Measurements from ENCODE around the gene SART1.
"Not testable (repeated sequence)": the region's sequence is repeated elsewhere in the genome, so short reads cannot be mapped to it uniquely, and the experiment has no call there.

The SART1 gene

DNA sequence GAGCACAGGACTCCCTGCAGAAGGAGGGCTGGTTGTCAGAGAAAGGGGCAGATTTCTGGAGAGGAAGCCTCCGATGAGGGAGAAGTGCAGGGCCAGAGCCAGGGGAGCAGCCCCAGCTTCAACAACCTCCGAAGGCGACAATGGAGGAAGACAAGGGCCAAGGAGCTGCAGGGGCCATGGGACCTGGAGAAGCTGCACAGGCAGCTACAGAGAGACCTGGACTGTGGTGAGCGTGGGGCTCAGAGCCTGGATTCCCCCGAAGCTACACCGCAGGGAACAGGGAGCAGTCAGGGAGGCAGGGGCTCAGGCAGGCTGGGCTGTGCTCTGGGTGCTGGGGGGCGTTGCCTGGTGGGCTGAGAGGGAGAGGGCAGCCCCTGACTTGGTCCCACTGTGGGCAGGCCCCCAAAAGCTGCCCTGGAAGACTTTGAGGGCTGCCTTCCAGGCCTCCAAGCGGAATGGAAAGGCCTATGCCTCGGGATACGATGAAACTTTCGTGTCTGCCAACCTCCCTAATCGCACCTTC, 13.9 kb upstream of the SART1 start:
- no peaks in the 10 kb centered on the region for H3K27me3 ChIP-seq (ENCODE audit: control insufficient read depth in 2 of 2, insufficient read depth in 2 of 2, low read length in 2 of 2)
- no peak overlapping the region for H3K27ac ChIP-seq (ENCODE audit: low read depth in 2 of 2, low read length in 2 of 2)
- H3K4me1 ChIP-seq (ENCODE audit: control insufficient read depth in 2 of 2, insufficient read depth in 2 of 2, low read length in 2 of 2): no peaks in the 10 kb centered on the region
- no peaks in the 10 kb centered on the region for H3K36me3 ChIP-seq (ENCODE audit: control insufficient read depth in 2 of 2, insufficient read depth in 2 of 2, low read length in 2 of 2)
- H3K9ac ChIP-seq (ENCODE audit: low read depth in 1 of 2, low read length in 2 of 2): no peak overlapping the region
- no peak overlapping the region for H3K4me3 ChIP-seq (ENCODE audit: low read length in 2 of 2)
- no peaks in the 10 kb centered on the region for H3K9me3 ChIP-seq (ENCODE audit: control insufficient read depth in 2 of 2, low read length in 2 of 2)

GRCh38 chr11:65950711-65951110, 10.8 kb upstream of the SART1 start:
- H3K27me3 ChIP-seq (ENCODE audit: control insufficient read depth in 2 of 2, insufficient read depth in 2 of 2, low read length in 2 of 2); H3K27ac ChIP-seq (ENCODE audit: low read depth in 2 of 2, low read length in 2 of 2); H3K36me3 ChIP-seq (ENCODE audit: control insufficient read depth in 2 of 2, insufficient read depth in 2 of 2, low read length in 2 of 2); H3K9me3 ChIP-seq (ENCODE audit: control insufficient read depth in 2 of 2, low read length in 2 of 2); H3K4me1 ChIP-seq (ENCODE audit: control insufficient read depth in 2 of 2, insufficient read depth in 2 of 2, low read length in 2 of 2); H3K4me3 ChIP-seq (ENCODE audit: low read length in 2 of 2); H3K9ac ChIP-seq (ENCODE audit: low read depth in 1 of 2, low read length in 2 of 2): not testable (repeated sequence)

DNA sequence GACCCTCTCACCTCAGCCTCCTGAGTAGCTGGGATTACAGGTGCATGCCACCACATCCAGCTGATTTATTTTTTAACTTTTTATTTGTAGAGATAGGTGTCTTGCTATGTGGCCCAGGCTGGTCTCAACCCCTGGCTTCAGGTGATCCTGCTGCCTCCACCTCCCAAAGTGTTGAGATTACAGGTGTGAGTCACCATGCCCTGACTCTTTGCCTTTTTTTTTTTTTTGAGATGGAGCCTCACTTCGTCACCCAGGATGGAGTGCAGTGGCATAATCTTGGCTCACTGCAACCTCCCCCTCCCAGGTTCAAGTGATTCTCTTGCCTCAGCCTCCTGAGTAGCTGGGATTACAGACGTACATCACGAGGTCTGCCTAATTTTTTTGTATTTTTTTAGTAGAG, 9.9 kb upstream of the SART1 start:
- not testable (repeated sequence) for H3K9ac ChIP-seq (ENCODE audit: low read depth in 1 of 2, low read length in 2 of 2); H3K4me1 ChIP-seq (ENCODE audit: control insufficient read depth in 2 of 2, insufficient read depth in 2 of 2, low read length in 2 of 2); H3K27ac ChIP-seq (ENCODE audit: low read depth in 2 of 2, low read length in 2 of 2); H3K27me3 ChIP-seq (ENCODE audit: control insufficient read depth in 2 of 2, insufficient read depth in 2 of 2, low read length in 2 of 2); H3K9me3 ChIP-seq (ENCODE audit: control insufficient read depth in 2 of 2, low read length in 2 of 2); H3K4me3 ChIP-seq (ENCODE audit: low read length in 2 of 2); H3K36me3 ChIP-seq (ENCODE audit: control insufficient read depth in 2 of 2, insufficient read depth in 2 of 2, low read length in 2 of 2)

DNA sequence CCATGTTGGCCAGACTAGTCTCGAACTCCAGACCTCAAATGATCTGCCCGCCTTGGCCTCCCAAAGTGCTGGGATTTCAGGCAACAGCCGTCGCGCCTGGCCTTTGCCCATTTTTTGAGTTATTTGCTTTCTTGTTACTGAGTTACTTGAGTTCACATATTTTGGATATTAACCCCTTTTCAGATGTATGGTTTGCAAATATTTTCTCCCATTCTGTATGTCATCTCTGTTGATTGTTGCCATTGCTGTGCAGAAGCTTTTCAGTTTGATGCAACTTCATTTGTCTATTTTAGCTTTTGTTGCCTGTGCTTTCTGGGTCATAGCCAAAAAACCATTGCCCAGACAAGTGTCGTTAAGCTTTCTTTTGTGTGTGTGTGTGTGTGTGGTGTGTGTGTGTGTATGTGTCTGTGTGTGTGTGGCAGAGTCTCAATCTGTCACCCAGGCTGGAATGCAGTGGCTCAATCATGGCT, 9.4 kb upstream of the SART1 start:
- no peak overlapping the region for H3K27ac ChIP-seq (ENCODE audit: low read depth in 2 of 2, low read length in 2 of 2)
- peaks cover 3 to 6% of the 10 kb centered on the region in 2 donors for H3K4me1 ChIP-seq (ENCODE audit: control insufficient read depth in 2 of 2, insufficient read depth in 2 of 2, low read length in 2 of 2)
- H3K9me3 ChIP-seq (ENCODE audit: control insufficient read depth in 2 of 2, low read length in 2 of 2): no peaks in the 10 kb centered on the region
- H3K4me3 ChIP-seq (ENCODE audit: low read length in 2 of 2): no peak overlapping the region
- H3K36me3 ChIP-seq (ENCODE audit: control insufficient read depth in 2 of 2, insufficient read depth in 2 of 2, low read length in 2 of 2): no peaks in the 10 kb centered on the region
- H3K9ac ChIP-seq (ENCODE audit: low read depth in 1 of 2, low read length in 2 of 2): no peak overlapping the region
- H3K27me3 ChIP-seq (ENCODE audit: control insufficient read depth in 2 of 2, insufficient read depth in 2 of 2, low read length in 2 of 2): no peaks in the 10 kb centered on the region

DNA sequence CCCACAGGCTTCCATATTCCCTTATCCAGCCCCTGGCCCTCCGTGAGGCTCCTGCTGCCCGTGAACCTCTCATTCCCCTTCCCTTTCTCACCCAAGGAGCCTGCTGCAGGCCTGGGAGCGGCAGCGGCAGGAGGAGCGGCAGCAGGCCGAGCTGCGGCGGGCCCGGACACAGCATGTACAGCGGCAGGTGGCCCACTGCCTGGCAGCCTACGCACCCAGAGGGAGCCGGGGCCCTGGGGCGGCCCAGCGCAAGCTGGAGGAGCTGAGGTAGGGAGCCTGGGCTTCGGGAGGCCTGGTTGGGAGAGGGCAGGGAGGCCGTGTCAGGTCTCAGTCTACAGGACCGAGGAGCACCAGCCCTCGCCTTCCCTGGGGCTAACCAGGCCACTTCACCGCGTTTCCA, 8.1 kb upstream of the SART1 start:
- H3K36me3 ChIP-seq (ENCODE audit: control insufficient read depth in 2 of 2, insufficient read depth in 2 of 2, low read length in 2 of 2): no peaks in the 10 kb centered on the region
- H3K9ac ChIP-seq (ENCODE audit: low read depth in 1 of 2, low read length in 2 of 2): no peak overlapping the region
- peaks cover 3 to 6% of the 10 kb centered on the region in 2 donors for H3K4me1 ChIP-seq (ENCODE audit: control insufficient read depth in 2 of 2, insufficient read depth in 2 of 2, low read length in 2 of 2)
- no peaks in the 10 kb centered on the region for H3K9me3 ChIP-seq (ENCODE audit: control insufficient read depth in 2 of 2, low read length in 2 of 2)
- H3K27ac ChIP-seq (ENCODE audit: low read depth in 2 of 2, low read length in 2 of 2): no peak overlapping the region
- H3K27me3 ChIP-seq (ENCODE audit: control insufficient read depth in 2 of 2, insufficient read depth in 2 of 2, low read length in 2 of 2): no peaks in the 10 kb centered on the region
- no peak overlapping the region for H3K4me3 ChIP-seq (ENCODE audit: low read length in 2 of 2)

- Histone ChIP-seq H3K9ac (ENCODE audit: low read depth in 1 of 2, low read length in 2 of 2) (no peak overlapping the region), H3K4me3 (ENCODE audit: low read length in 2 of 2) (no peak overlapping the region), H3K27ac (ENCODE audit: low read depth in 2 of 2, low read length in 2 of 2) (no peak overlapping the region), H3K4me1 (ENCODE audit: control insufficient read depth in 2 of 2, insufficient read depth in 2 of 2, low read length in 2 of 2) (peaks cover 3 to 6% of the 10 kb centered on the region in 2 donors), H3K9me3 (ENCODE audit: control insufficient read depth in 2 of 2, low read length in 2 of 2) (no peaks in the 10 kb centered on the region), H3K27me3 (ENCODE audit: control insufficient read depth in 2 of 2, insufficient read depth in 2 of 2, low read length in 2 of 2) (no peaks in the 10 kb centered on the region), H3K36me3 (ENCODE audit: control insufficient read depth in 2 of 2, insufficient read depth in 2 of 2, low read length in 2 of 2) (no peaks in the 10 kb centered on the region)
These were observed 6.8 kb upstream of the SART1 start for GRCh38 chr11:65954771-65955170.

- H3K4me3 ChIP-seq (ENCODE audit: low read length in 2 of 2): no peak overlapping the region
- no peak overlapping the region for H3K9ac ChIP-seq (ENCODE audit: low read depth in 1 of 2, low read length in 2 of 2)
- peaks cover 17 to 24% of the 10 kb centered on the region in 2 donors for H3K4me1 ChIP-seq (ENCODE audit: control insufficient read depth in 2 of 2, insufficient read depth in 2 of 2, low read length in 2 of 2)
- no peak overlapping the region for H3K27ac ChIP-seq (ENCODE audit: low read depth in 2 of 2, low read length in 2 of 2)
- no peaks in the 10 kb centered on the region for H3K27me3 ChIP-seq (ENCODE audit: control insufficient read depth in 2 of 2, insufficient read depth in 2 of 2, low read length in 2 of 2)
- no peaks in the 10 kb centered on the region for H3K9me3 ChIP-seq (ENCODE audit: control insufficient read depth in 2 of 2, low read length in 2 of 2)
- no peaks in the 10 kb centered on the region for H3K36me3 ChIP-seq (ENCODE audit: control insufficient read depth in 2 of 2, insufficient read depth in 2 of 2, low read length in 2 of 2)
These were observed 3.2 kb upstream of the SART1 start for GRCh38 chr11:65958291-65958690.

DNA sequence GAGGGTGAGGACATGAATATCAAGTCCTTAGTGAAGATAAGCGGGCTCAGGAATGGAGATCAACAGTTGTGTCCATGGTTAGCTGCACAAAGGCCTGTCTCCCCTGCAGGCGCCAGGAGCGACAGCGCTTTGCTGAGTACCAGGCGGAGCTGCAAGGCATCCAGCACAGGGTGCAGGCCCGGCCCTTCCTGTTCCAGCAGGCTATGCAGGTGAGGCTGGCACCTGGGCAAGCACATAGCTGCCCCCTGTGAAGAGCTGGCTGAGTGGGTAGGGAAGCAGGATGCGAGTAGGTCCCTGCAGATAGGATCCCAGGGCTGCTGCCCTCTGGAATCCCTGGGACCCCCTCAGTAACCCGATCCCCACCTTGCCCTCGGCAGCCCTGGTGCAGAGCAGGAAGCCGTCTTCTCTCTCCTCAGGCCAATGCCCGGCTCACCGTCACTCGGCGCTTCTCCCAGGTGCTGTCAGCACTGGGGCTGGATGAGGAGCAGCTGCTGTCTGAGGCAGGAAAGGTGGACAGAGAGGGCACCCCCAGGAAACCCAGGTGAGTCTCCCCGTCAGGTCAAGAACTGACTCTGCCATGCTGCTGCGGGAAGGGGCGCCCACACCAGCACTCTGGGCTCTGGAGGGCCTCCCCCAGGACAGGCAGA, 2.6 kb upstream of the SART1 start:
- Histone ChIP-seq H3K27ac (ENCODE audit: low read depth in 2 of 2, low read length in 2 of 2) (no peak overlapping the region), H3K4me1 (ENCODE audit: control insufficient read depth in 2 of 2, insufficient read depth in 2 of 2, low read length in 2 of 2) (peaks cover 17 to 25% of the 10 kb centered on the region in 2 donors), H3K27me3 (ENCODE audit: control insufficient read depth in 2 of 2, insufficient read depth in 2 of 2, low read length in 2 of 2) (no peaks in the 10 kb centered on the region), H3K9me3 (ENCODE audit: control insufficient read depth in 2 of 2, low read length in 2 of 2) (no peaks in the 10 kb centered on the region), H3K36me3 (ENCODE audit: control insufficient read depth in 2 of 2, insufficient read depth in 2 of 2, low read length in 2 of 2) (no peaks in the 10 kb centered on the region), H3K9ac (ENCODE audit: low read depth in 1 of 2, low read length in 2 of 2) (no peak overlapping the region), H3K4me3 (ENCODE audit: low read length in 2 of 2) (no peak overlapping the region)

DNA sequence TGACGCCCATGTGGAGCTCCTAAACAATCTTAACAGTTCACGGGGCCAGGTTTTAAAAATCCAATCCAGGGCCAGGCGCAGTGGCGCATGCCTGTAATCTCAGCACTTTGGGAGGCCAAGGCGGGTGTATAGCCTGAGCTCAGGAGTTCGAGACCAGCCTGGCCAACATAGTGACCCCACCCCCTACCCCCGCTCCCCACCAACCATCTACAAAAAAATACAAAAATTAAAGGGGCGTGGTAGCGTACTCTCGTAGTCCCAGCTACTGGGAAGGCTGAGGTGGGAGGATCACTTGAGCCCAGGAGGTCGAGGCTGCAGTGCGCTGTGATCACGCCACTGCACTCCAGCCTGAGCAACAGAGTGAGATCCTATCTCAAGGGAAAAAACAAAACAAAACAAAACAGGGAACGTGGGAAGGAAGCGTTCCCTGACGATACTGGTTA, 689 bp upstream of the SART1 start:
- Histone ChIP-seq H3K36me3 (ENCODE audit: control insufficient read depth in 2 of 2, insufficient read depth in 2 of 2, low read length in 2 of 2) (peaks cover 15 to 18% of the 10 kb centered on the region in 2 donors), H3K27me3 (ENCODE audit: control insufficient read depth in 2 of 2, insufficient read depth in 2 of 2, low read length in 2 of 2) (no peaks in the 10 kb centered on the region), H3K9me3 (ENCODE audit: control insufficient read depth in 2 of 2, low read length in 2 of 2) (no peaks in the 10 kb centered on the region), H3K4me3 (ENCODE audit: low read length in 2 of 2) (peak overlapping the region; percentile 96 to 100), H3K27ac (ENCODE audit: low read depth in 2 of 2, low read length in 2 of 2) (peak overlapping the region; percentile 88 to 93), H3K9ac (ENCODE audit: low read depth in 1 of 2, low read length in 2 of 2) (peak overlapping the region; percentile 90 to 99), H3K4me1 (ENCODE audit: control insufficient read depth in 2 of 2, insufficient read depth in 2 of 2, low read length in 2 of 2) (peaks cover 17 to 25% of the 10 kb centered on the region in 2 donors)

DNA sequence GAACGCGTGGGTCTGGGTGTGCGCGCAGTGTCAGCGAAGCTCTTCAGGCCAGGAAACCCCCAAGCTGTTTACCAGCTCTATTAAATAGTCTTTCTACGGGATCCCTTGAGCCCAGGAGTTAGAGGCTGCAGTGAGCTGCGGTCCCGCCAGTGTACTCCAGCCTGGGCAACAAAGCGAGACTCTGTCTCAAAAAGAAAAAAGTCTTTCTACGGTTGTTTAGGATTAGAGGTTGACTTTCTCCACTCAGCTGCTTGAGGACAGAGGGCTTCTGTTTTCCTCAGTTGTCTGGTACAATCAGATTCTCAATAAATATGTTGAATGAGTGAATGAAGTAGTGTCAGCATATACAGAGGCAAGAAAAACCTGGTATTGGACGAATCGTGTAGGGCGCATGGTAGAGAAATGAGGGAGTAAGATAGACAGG, 619 bp downstream of the SART1 start:
- Histone ChIP-seq H3K9ac (ENCODE audit: low read depth in 1 of 2, low read length in 2 of 2) (peak overlapping the region; percentile 55 to 74), H3K36me3 (ENCODE audit: control insufficient read depth in 2 of 2, insufficient read depth in 2 of 2, low read length in 2 of 2) (peaks cover 28 to 31% of the 10 kb centered on the region in 2 donors), H3K4me3 (ENCODE audit: low read length in 2 of 2) (peak overlapping the region; percentile 96 to 100), H3K27ac (ENCODE audit: low read depth in 2 of 2, low read length in 2 of 2) (no peak overlapping the region), H3K9me3 (ENCODE audit: control insufficient read depth in 2 of 2, low read length in 2 of 2) (no peaks in the 10 kb centered on the region), H3K4me1 (ENCODE audit: control insufficient read depth in 2 of 2, insufficient read depth in 2 of 2, low read length in 2 of 2) (peaks cover 14 to 19% of the 10 kb centered on the region in 2 donors), H3K27me3 (ENCODE audit: control insufficient read depth in 2 of 2, insufficient read depth in 2 of 2, low read length in 2 of 2) (no peaks in the 10 kb centered on the region)

Data from mucosa of rectum (tissue), 2 donors.